Superior temporal gyrus (tissue), 1 donor: ENCODE measurements around the gene ARHGEF40.
A peak's percentile ranks its signal among the peaks of the same experiment; 100 is the strongest.

Source experiments
- DNase-seq: peaks from one replicate; pipeline ENCODE4 v3.0.0-alpha.2; 2016; ENCODE audit errors: extremely low spot score

Gene ARHGEF40

GRCh38 chr14:21059842-21060613 is 10.1 kb upstream of the ARHGEF40 start:
- no peak for DNase-seq

- DNase-seq: no peak
Measured at GRCh38 chr14:21060614-21061346, 9.3 kb upstream of the ARHGEF40 start.

- no peak for DNase-seq
Measured at GRCh38 chr14:21061347-21061668, 8.8 kb upstream of the ARHGEF40 start.

- no peak for DNase-seq
Measured at GRCh38 chr14:21063479-21063878, 6.6 kb upstream of the ARHGEF40 start.

- DNase-seq: no peak
Measured at GRCh38 chr14:21066882-21067502, 3.1 kb upstream of the ARHGEF40 start.

- peak; percentile 80 for DNase-seq
Measured at GRCh38 chr14:21068521-21069387, 1.4 kb upstream of the ARHGEF40 start.

- DNase-seq: peak; percentile 70
Measured at GRCh38 chr14:21069388-21070082, 569 bp upstream of the ARHGEF40 start.

GRCh38 chr14:21070610-21071224 is 613 bp downstream of the ARHGEF40 start:
- peak; percentile 20 for DNase-seq

GRCh38 chr14:21071225-21072030 is 1.3 kb downstream of the ARHGEF40 start:
- peak; percentile 40 for DNase-seq

GRCh38 chr14:21072031-21072473 is 1.9 kb downstream of the ARHGEF40 start:
- no peak for DNase-seq

- DNase-seq: no peak
Measured at GRCh38 chr14:21072781-21073339, 2.8 kb downstream of the ARHGEF40 start.

- no peak for DNase-seq
Measured at GRCh38 chr14:21073921-21074320, 3.8 kb downstream of the ARHGEF40 start.

- no peak for DNase-seq
Measured at GRCh38 chr14:21074398-21075272, 4.5 kb downstream of the ARHGEF40 start.

- DNase-seq: no peak
Measured at GRCh38 chr14:21075719-21076437, 5.8 kb downstream of the ARHGEF40 start.

GRCh38 chr14:21077672-21078071 is 7.6 kb downstream of the ARHGEF40 start:
- DNase-seq: no peak

GRCh38 chr14:21078287-21078686 is 8.2 kb downstream of the ARHGEF40 start:
- DNase-seq: peak; percentile 46

- no peak for DNase-seq
Measured at GRCh38 chr14:21078726-21079125, 8.6 kb downstream of the ARHGEF40 start.
